Activated CD8-positive, alpha-beta T cell treated with anti-CD3 and anti-CD28 coated beads for 36 hours (primary cell): ENCODE measurements around the gene TEX51. TPM values are rescaled to one million over a fixed set of nuclear protein-coding genes. Genes with fewer than 3 reads are reported as not detected.

ENCODE experiments used
- ATAC-seq: fragments of 200-7000 bp; cut with Tn5 transposase; one replicate; pipeline ENCODE4 v1.10.0; 2021; ENCODE audit warnings: mild to moderate bottlenecking, moderate library complexity
- CTCF ChIA-PET: fragments of 350-600 bp; sonication (Branson Sonifier 250); formaldehyde crosslinking; loops from one replicate; lab custom pipeline; 2021; ENCODE audit warnings: antibody characterized with exemption; lab: Charles Lee
- POLR2A ChIA-PET: fragments of 350-600 bp; sonication (Branson Sonifier 250); formaldehyde crosslinking; loops from one replicate; lab custom pipeline; 2021; ENCODE audit warnings: antibody characterized with exemption; lab: Charles Lee
- DNase-seq: peaks from one replicate; pipeline ENCODE4 v3.0.0-alpha.2; 2020
- H3K27ac Mint-ChIP-seq: one replicate; pipeline ENCODE4 v1.8.0; 2021; ENCODE audit warnings: mild to moderate bottlenecking, mixed read lengths
- H3K27me3 Mint-ChIP-seq: one replicate; pipeline ENCODE4 v1.8.0; 2021; ENCODE audit warnings: mixed read lengths
- H3K36me3 Mint-ChIP-seq: one replicate; pipeline ENCODE4 v1.8.0; 2021; ENCODE audit warnings: low read depth, mixed read lengths
- H3K4me1 Mint-ChIP-seq: one replicate; pipeline ENCODE4 v1.8.0; 2021; ENCODE audit warnings: low read depth, mixed read lengths
- H3K4me3 Mint-ChIP-seq: one replicate; pipeline ENCODE4 v1.8.0; 2021; ENCODE audit warnings: mild to moderate bottlenecking, moderate library complexity, mixed read lengths
- H3K9me3 Mint-ChIP-seq: one replicate; pipeline ENCODE4 v1.8.0; 2021; ENCODE audit warnings: mixed read lengths
- intact Hi-C: fragments of 100-400 bp; cut with micrococcal nuclease; formaldehyde crosslinking; loops from one replicate; pipeline ENCODE4 v1.10.0; 2022
- total RNA-seq, 2 experiments: library from RNA; stranded (reverse); gene quantifications; one replicate each; pipeline ENCODE4 v1.2.3, GENCODE V29; 2021
- TF ChIP-seq, protein P1 (sequence below): fragments of 200-600 bp; IDR thresholded peaks from one replicate; pipeline ENCODE4 v1.8.0; 2022; ENCODE audit warnings: antibody characterized with exemption, mild to moderate bottlenecking

The TEX51 gene
- total RNA-seq, 2 experiments from 2014 or later: not detected

DNA sequence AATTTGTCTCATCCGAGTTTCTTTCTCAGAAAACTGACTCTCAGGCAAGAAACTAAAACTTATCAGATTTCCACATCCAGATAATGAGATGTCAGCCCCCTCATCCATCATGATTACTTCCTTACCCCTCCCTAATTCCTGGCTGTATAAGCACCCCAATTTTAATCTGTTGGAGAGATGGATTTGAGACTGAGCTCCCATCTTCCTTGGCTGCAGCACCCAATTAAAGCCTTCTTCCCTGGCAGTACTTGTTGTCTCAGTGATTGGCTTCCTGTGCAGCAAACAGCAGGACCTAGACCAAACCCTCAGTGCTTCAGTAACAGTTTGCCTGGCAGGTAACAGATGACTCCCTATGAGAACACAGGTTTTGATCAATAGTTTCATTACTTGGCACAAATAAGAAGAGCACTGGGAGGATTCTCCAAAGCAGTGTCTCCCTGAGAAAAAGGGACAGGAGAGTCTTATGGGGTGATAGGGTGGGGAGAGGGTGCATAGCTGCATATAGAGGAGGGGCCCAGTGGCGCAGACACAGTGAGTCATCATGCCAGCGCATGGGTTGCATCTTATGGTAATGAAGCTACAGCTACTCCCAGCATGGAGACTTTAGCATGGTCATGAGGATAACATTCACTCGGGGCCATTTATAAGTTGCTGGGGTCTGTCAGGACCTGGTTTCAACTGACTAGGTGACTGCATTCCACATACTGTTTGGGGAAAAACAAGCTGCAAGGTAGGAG, 45.1 kb downstream of the TEX51 start:
- Mint-ChIP-seq H3K27me3 (peaks cover 2% of the 10 kb centered on the region), H3K4me1 (no peaks in the 10 kb centered on the region), H3K36me3 (no peaks in the 10 kb centered on the region), H3K4me3 (no peak overlapping the region), H3K9me3 (peaks cover 5% of the 10 kb centered on the region), H3K27ac (no peak overlapping the region)
- ChIA-PET POLR2A (no interaction called here), CTCF (no interaction called here)
- ATAC-seq (no peak), DNase-seq (no peak)
- TF ChIP-seq, protein P1, sequence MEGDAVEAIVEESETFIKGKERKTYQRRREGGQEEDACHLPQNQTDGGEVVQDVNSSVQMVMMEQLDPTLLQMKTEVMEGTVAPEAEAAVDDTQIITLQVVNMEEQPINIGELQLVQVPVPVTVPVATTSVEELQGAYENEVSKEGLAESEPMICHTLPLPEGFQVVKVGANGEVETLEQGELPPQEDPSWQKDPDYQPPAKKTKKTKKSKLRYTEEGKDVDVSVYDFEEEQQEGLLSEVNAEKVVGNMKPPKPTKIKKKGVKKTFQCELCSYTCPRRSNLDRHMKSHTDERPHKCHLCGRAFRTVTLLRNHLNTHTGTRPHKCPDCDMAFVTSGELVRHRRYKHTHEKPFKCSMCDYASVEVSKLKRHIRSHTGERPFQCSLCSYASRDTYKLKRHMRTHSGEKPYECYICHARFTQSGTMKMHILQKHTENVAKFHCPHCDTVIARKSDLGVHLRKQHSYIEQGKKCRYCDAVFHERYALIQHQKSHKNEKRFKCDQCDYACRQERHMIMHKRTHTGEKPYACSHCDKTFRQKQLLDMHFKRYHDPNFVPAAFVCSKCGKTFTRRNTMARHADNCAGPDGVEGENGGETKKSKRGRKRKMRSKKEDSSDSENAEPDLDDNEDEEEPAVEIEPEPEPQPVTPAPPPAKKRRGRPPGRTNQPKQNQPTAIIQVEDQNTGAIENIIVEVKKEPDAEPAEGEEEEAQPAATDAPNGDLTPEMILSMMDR: no peak
- intact Hi-C loops: no loop called here

DNA sequence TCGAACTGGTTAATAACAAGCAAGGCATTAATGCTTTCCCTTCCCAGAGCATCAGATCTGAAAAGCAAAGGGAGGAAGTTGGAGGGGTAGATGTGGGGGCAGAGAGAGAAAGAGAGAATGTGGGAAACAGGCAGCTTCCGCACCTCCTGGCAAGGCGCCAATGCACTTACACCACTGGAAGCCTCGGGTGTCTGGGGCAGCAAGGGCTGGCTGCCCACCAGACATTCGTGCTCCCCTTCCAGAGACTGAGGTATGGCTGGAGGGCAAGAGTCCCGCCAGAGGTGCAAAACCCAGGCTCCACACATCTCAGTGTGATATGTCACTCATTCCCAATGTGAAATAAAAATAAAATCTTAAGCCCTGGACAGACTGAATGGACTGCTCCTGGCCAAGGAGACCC, 46.4 kb downstream of the TEX51 start:
- peaks cover 5% of the 10 kb centered on the region for H3K9me3 Mint-ChIP-seq
- H3K36me3 Mint-ChIP-seq: no peaks in the 10 kb centered on the region
- H3K27me3 Mint-ChIP-seq: peaks cover 2% of the 10 kb centered on the region
- ChIA-PET CTCF (no interaction called here), POLR2A (no interaction called here)
- no peaks in the 10 kb centered on the region for H3K4me1 Mint-ChIP-seq
- no peak for DNase-seq
- no peak for ATAC-seq
- TF ChIP-seq, protein P1: no peak
- no peak overlapping the region for H3K27ac Mint-ChIP-seq
- no peak overlapping the region for H3K4me3 Mint-ChIP-seq
- intact Hi-C loops: no loop called here

DNA sequence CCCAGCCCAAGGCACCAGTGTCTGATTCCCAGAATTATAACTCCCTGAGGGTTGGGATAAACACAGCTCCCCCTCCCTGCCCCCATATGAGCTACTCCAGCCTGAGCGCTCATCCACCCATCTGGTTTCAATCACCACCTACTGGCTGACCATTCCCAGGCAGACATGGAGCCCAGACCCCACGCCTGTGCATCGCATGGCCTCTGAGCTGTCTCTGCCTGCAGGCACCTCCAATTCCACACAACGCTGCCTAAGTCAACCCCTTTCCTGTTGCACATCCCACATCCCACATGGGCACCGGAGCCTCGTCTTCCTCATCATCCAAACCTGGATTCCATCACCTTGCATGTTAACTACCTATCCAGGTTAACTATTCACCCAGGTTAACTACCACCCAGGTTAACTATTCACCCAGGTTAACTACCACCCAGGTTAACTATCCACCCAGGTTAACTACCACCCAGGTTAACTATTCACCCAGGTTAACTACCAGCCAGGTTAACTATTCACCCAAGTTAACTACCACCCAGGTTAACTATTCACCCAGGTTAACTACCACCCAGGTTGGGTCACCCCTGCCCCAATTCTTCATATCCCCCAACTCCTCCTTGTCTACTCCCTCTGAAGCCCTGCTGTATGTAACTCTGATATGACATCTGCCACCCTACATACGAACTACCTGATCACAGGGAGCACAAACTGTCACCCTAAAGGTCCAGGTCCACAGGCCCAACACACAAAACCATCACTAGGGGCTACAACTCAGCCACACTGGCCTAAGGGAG, 47.8 kb downstream of the TEX51 start:
- Mint-ChIP-seq H3K4me1 (no peaks in the 10 kb centered on the region), H3K27me3 (peaks cover 6% of the 10 kb centered on the region), H3K4me3 (no peak overlapping the region), H3K36me3 (no peaks in the 10 kb centered on the region), H3K9me3 (peaks cover 5% of the 10 kb centered on the region), H3K27ac (no peak overlapping the region)
- ATAC-seq: no peak
- POLR2A ChIA-PET: no interaction called here
- intact Hi-C loops: no loop called here
- DNase-seq: no peak
- TF ChIP-seq, protein P1: no peak
- CTCF ChIA-PET: no interaction called here

DNA sequence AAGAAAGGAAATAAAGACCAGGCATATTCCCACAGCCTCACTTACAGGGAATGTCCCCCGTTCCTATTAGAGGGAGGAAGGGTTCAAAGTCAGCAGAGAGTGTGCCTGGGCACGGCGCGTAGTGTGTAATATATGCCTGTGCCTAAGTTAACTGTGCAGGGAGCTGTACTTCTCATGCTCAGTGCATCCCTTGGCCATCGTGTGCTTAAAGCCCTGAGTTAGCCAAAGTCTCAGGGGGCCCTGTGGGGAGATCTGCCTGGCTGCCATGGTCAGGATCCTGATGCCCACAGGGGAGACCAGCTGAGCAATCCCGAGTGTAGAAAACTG, 48.4 kb downstream of the TEX51 start:
- ChIA-PET CTCF (no interaction called here), POLR2A (no interaction called here)
- ATAC-seq (no peak), DNase-seq (no peak)
- no peak overlapping the region for H3K27ac Mint-ChIP-seq
- intact Hi-C loops: no loop called here
- H3K4me3 Mint-ChIP-seq: no peak overlapping the region
- no peaks in the 10 kb centered on the region for H3K36me3 Mint-ChIP-seq
- H3K4me1 Mint-ChIP-seq: no peaks in the 10 kb centered on the region
- H3K9me3 Mint-ChIP-seq: peaks cover 5% of the 10 kb centered on the region
- TF ChIP-seq, protein P1: no peak
- H3K27me3 Mint-ChIP-seq: peaks cover 6% of the 10 kb centered on the region

DNA sequence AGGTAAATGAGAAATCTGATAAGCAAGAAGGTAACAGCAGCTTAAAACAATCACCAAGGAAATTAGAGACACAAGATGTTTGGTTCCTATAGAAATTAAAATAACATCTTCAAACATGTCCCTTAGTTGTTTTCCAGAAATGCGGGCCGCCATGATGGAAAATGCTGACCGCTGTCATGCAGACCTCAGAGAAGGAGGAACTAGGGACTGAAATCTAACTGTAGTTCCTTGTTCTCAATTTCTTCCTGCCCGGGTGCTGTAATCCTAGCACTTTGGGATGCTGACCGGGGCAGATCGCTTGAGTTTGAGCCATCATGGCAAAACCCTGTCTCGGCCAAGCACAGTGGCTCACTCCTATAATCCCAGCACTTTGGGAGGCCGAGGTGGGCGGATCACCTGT, 51.1 kb downstream of the TEX51 start:
- ATAC-seq: no peak
- POLR2A ChIA-PET: no interaction called here
- intact Hi-C loops: no loop called here

More for the DNA sequence above, 51.1 kb downstream of the TEX51 start:
- no peak overlapping the region for H3K4me3 Mint-ChIP-seq
- DNase-seq: no peak
- no peaks in the 10 kb centered on the region for H3K9me3 Mint-ChIP-seq
- TF ChIP-seq, protein P1: no peak
- H3K27me3 Mint-ChIP-seq: peaks cover 7% of the 10 kb centered on the region
- H3K27ac Mint-ChIP-seq: no peak overlapping the region
- CTCF ChIA-PET: no interaction called here
- H3K36me3 Mint-ChIP-seq: no peaks in the 10 kb centered on the region
- no peaks in the 10 kb centered on the region for H3K4me1 Mint-ChIP-seq
